Measurements from ENCODE around the gene VGLL4.

- TF ChIP-seq CTCF (conservative IDR thresholded peaks at IDR 0.05; ENCODE audit: low read depth, low read length): no peak
- TF ChIP-seq EZH2 (IDR thresholded peaks at IDR 0.05; ENCODE audit: low read length, unreplicated experiment): no peak
Observed at GRCh38 chr3:11650391-11650790, 6.7 kb upstream of the VGLL4 start.

Measured in PC-3 (cell line).